ENCODE data around the gene AXDND1.

AXDND1 gene

DNA sequence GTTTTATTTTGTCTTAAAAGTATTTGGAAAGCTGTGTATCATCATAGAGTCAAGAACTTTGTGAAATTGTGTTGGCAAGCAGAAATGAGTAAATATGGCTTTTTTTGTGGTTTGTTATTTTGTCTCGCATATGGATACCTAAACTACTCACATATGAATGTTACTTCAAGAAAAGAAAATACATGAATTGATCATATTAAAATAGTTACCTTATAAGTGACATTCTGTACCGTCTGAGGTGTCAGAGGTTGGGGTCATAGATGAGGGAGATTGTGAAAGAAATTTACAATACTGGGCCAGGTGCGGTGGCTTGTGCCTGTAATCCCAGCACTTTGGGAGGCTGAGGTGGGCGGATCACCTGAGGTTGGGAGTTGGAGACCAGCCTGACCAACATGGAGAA, 31.3 kb upstream of the AXDND1 start:
- TF ChIP-seq ARNTL (CRISPR knock-in tag; IDR thresholded peaks at IDR 0.05; ENCODE audit: borderline replicate concordance, low read depth) (no peak), ZNF70 (CRISPR knock-in tag; IDR thresholded peaks at IDR 0.05) (no peak), GLIS3 (CRISPR knock-in tag; IDR thresholded peaks at IDR 0.05) (no peak), POU6F1 (CRISPR knock-in tag; IDR thresholded peaks at IDR 0.05; ENCODE audit: borderline replicate concordance, low read depth) (no peak), SNAI2 (CRISPR knock-in tag; IDR thresholded peaks at IDR 0.05) (no peak), BACH2 (CRISPR knock-in tag; IDR thresholded peaks at IDR 0.05; ENCODE audit: borderline replicate concordance) (no peak), TCF4 (CRISPR knock-in tag; IDR thresholded peaks at IDR 0.05; ENCODE audit: borderline replicate concordance) (no peak), CSDC2 (CRISPR knock-in tag; IDR thresholded peaks at IDR 0.05) (no peak), RARB (CRISPR knock-in tag; IDR thresholded peaks at IDR 0.05) (no peak), TOX (CRISPR knock-in tag; IDR thresholded peaks at IDR 0.05; ENCODE audit: borderline replicate concordance) (no peak), ZNF8 (CRISPR knock-in tag; IDR thresholded peaks at IDR 0.05) (no peak), ZFP3 (CRISPR knock-in tag; IDR thresholded peaks at IDR 0.05) (no peak), ESRRG (CRISPR knock-in tag; IDR thresholded peaks at IDR 0.05) (no peak), ZC3H10 (CRISPR knock-in tag; IDR thresholded peaks at IDR 0.05) (no peak)
- TF ChIP-seq, protein P1, sequence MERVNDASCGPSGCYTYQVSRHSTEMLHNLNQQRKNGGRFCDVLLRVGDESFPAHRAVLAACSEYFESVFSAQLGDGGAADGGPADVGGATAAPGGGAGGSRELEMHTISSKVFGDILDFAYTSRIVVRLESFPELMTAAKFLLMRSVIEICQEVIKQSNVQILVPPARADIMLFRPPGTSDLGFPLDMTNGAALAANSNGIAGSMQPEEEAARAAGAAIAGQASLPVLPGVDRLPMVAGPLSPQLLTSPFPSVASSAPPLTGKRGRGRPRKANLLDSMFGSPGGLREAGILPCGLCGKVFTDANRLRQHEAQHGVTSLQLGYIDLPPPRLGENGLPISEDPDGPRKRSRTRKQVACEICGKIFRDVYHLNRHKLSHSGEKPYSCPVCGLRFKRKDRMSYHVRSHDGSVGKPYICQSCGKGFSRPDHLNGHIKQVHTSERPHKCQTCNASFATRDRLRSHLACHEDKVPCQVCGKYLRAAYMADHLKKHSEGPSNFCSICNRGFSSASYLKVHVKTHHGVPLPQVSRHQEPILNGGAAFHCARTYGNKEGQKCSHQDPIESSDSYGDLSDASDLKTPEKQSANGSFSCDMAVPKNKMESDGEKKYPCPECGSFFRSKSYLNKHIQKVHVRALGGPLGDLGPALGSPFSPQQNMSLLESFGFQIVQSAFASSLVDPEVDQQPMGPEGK (CRISPR knock-in tag; IDR thresholded peaks at IDR 0.05; ENCODE audit: borderline replicate concordance), result no peak
- TF ChIP-seq, protein P2, sequence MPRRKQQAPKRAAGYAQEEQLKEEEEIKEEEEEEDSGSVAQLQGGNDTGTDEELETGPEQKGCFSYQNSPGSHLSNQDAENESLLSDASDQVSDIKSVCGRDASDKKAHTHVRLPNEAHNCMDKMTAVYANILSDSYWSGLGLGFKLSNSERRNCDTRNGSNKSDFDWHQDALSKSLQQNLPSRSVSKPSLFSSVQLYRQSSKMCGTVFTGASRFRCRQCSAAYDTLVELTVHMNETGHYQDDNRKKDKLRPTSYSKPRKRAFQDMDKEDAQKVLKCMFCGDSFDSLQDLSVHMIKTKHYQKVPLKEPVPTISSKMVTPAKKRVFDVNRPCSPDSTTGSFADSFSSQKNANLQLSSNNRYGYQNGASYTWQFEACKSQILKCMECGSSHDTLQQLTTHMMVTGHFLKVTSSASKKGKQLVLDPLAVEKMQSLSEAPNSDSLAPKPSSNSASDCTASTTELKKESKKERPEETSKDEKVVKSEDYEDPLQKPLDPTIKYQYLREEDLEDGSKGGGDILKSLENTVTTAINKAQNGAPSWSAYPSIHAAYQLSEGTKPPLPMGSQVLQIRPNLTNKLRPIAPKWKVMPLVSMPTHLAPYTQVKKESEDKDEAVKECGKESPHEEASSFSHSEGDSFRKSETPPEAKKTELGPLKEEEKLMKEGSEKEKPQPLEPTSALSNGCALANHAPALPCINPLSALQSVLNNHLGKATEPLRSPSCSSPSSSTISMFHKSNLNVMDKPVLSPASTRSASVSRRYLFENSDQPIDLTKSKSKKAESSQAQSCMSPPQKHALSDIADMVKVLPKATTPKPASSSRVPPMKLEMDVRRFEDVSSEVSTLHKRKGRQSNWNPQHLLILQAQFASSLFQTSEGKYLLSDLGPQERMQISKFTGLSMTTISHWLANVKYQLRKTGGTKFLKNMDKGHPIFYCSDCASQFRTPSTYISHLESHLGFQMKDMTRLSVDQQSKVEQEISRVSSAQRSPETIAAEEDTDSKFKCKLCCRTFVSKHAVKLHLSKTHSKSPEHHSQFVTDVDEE (CRISPR knock-in tag; IDR thresholded peaks at IDR 0.05), result no peak
- TF ChIP-seq, protein P3, sequence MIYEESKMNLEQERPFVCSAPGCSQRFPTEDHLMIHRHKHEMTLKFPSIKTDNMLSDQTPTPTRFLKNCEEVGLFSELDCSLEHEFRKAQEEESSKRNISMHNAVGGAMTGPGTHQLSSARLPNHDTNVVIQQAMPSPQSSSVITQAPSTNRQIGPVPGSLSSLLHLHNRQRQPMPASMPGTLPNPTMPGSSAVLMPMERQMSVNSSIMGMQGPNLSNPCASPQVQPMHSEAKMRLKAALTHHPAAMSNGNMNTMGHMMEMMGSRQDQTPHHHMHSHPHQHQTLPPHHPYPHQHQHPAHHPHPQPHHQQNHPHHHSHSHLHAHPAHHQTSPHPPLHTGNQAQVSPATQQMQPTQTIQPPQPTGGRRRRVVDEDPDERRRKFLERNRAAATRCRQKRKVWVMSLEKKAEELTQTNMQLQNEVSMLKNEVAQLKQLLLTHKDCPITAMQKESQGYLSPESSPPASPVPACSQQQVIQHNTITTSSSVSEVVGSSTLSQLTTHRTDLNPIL (CRISPR knock-in tag; IDR thresholded peaks at IDR 0.05; ENCODE audit: low read depth), result no peak
- ATAC-seq, result no peak

GRCh38 chr1:179337288-179337687, 28.5 kb upstream of the AXDND1 start:
- ATAC-seq, result no peak
- TF ChIP-seq CSRNP3 (CRISPR knock-in tag; IDR thresholded peaks at IDR 0.05) (no peak), RARB (CRISPR knock-in tag; IDR thresholded peaks at IDR 0.05) (no peak), CSDC2 (CRISPR knock-in tag; IDR thresholded peaks at IDR 0.05) (no peak), ARNTL (CRISPR knock-in tag; IDR thresholded peaks at IDR 0.05; ENCODE audit: borderline replicate concordance, low read depth) (no peak), ZNF8 (CRISPR knock-in tag; IDR thresholded peaks at IDR 0.05) (no peak), ZFP3 (CRISPR knock-in tag; IDR thresholded peaks at IDR 0.05) (no peak), POU6F1 (CRISPR knock-in tag; IDR thresholded peaks at IDR 0.05; ENCODE audit: borderline replicate concordance, low read depth) (no peak), OSR1 (CRISPR knock-in tag; IDR thresholded peaks at IDR 0.05) (no peak)
- TF ChIP-seq, protein P1 (CRISPR knock-in tag; IDR thresholded peaks at IDR 0.05; ENCODE audit: borderline replicate concordance), result no peak

All from SK-N-SH treated with all-trans-retinoic acid at 6 μM for 48 hours (cell line).